ENCODE measurements around the gene CRADD. TPM values are rescaled to one million over a fixed set of nuclear protein-coding genes. Genes with fewer than 3 reads are reported as not detected.

The CRADD gene
- total RNA-seq, 5 donors from 2014 or later (not counting 1 experiment from before 2014, with no cell fraction given): 11.2 to 19.3 (median 12.3) TPM

GRCh38 chr12:93667672-93668071 lies 9.5 kb upstream of the CRADD start:
- no peak overlapping the region for H3K27ac ChIP-seq (ENCODE audit: low read length)
- Mint-ChIP-seq H3K4me3 (no peak overlapping the region), H3K36me3 (no peaks in the 10 kb centered on the region), H3K9me3 (peaks cover 2 to 12% (median 7%) of the 10 kb centered on the region in 3 donors), H3K27ac (no peak overlapping the region), H3K4me1 (peaks cover 0 to 6% (median 0%) of the 10 kb centered on the region in 3 donors), H3K27me3 (no peaks in the 10 kb centered on the region)
- no peak overlapping the region for H3K4me3 ChIP-seq (ENCODE audit: control insufficient read depth in 1 of 2, extremely low read depth in 1 of 2, low read length in 1 of 2)
- H3K27me3 ChIP-seq (replicated peaks in 1 of 2; ENCODE audit: control insufficient read depth in 2 of 2, extremely low read depth in 1 of 2, insufficient read depth in 2 of 2, low read length in 1 of 2): no peaks in the 10 kb centered on the region
- no peaks in the 10 kb centered on the region for H3K36me3 ChIP-seq (ENCODE audit: control insufficient read depth in 2 of 2, extremely low read depth in 1 of 2, insufficient read depth in 1 of 2, low read length in 1 of 2)
- H3K9me3 ChIP-seq: no peaks in the 10 kb centered on the region
- no CpG with 5 or more reads among the region's 1 CpG for WGBS (ENCODE audit: insufficient coverage)
- POLR2A ChIA-PET: no interaction called here
- DNase-seq: no peak
- H3K4me1 ChIP-seq (ENCODE audit: control insufficient read depth in 1 of 2, extremely low read depth in 1 of 2, insufficient read depth in 2 of 2, low read length in 2 of 2): no peaks in the 10 kb centered on the region
- CTCF ChIA-PET: interaction anchor here (0.6 to 0.9 kb wide), 2 partner anchors 33 to 98 kb away, joined by 4 read pairs; no protein-coding TSS in a partner anchor
- ATAC-seq (replicated peaks in 1 of 4): no peak

- H3K27me3 ChIP-seq (replicated peaks in 1 of 2; ENCODE audit: control insufficient read depth in 2 of 2, extremely low read depth in 1 of 2, insufficient read depth in 2 of 2, low read length in 1 of 2): no peaks in the 10 kb centered on the region
- no peak overlapping the region for H3K4me3 Mint-ChIP-seq
- no peaks in the 10 kb centered on the region for H3K9me3 ChIP-seq
- H3K27ac ChIP-seq (ENCODE audit: low read length): no peak overlapping the region
- peaks cover under 1 to 8% of the 10 kb centered on the region in 2 donors for H3K27me3 Mint-ChIP-seq
- 40% methylated on average over 1 of the region's 5 CpGs for WGBS (ENCODE audit: insufficient coverage)
- H3K9me3 Mint-ChIP-seq: peaks cover 2 to 12% (median 7%) of the 10 kb centered on the region in 3 donors
- H3K36me3 ChIP-seq (ENCODE audit: control insufficient read depth in 2 of 2, extremely low read depth in 1 of 2, insufficient read depth in 1 of 2, low read length in 1 of 2): no peaks in the 10 kb centered on the region
- no peak overlapping the region for H3K4me3 ChIP-seq (ENCODE audit: control insufficient read depth in 1 of 2, extremely low read depth in 1 of 2, low read length in 1 of 2)
- ChIA-PET POLR2A (no interaction called here), CTCF (no interaction called here)
- H3K4me1 ChIP-seq (ENCODE audit: control insufficient read depth in 1 of 2, extremely low read depth in 1 of 2, insufficient read depth in 2 of 2, low read length in 2 of 2): no peaks in the 10 kb centered on the region
- no peaks in the 10 kb centered on the region for H3K4me1 Mint-ChIP-seq
- no peaks in the 10 kb centered on the region for H3K36me3 Mint-ChIP-seq
- no peak overlapping the region for H3K27ac Mint-ChIP-seq
- DNase-seq: no peak
- ATAC-seq (replicated peaks in 1 of 4): no peak
These were observed 8.2 kb upstream of the CRADD start for GRCh38 chr12:93668919-93669418.

- 100% methylated on average over 1 of the region's 3 CpGs for WGBS (ENCODE audit: insufficient coverage)
- peaks cover 5 to 13% of the 10 kb centered on the region in 2 donors for H3K27me3 Mint-ChIP-seq
- ChIA-PET POLR2A (no interaction called here), CTCF (no interaction called here)
- H3K4me1 Mint-ChIP-seq: no peaks in the 10 kb centered on the region
- no peaks in the 10 kb centered on the region for H3K4me1 ChIP-seq (ENCODE audit: control insufficient read depth in 1 of 2, extremely low read depth in 1 of 2, insufficient read depth in 2 of 2, low read length in 2 of 2)
- no peak overlapping the region for H3K4me3 Mint-ChIP-seq
- H3K36me3 Mint-ChIP-seq: no peaks in the 10 kb centered on the region
- no peak overlapping the region for H3K27ac ChIP-seq (ENCODE audit: low read length)
- no peaks in the 10 kb centered on the region for H3K27me3 ChIP-seq (replicated peaks in 1 of 2; ENCODE audit: control insufficient read depth in 2 of 2, extremely low read depth in 1 of 2, insufficient read depth in 2 of 2, low read length in 1 of 2)
- no peak overlapping the region for H3K27ac Mint-ChIP-seq
- H3K9me3 Mint-ChIP-seq: peaks cover 2 to 12% (median 4%) of the 10 kb centered on the region in 3 donors
- H3K36me3 ChIP-seq (ENCODE audit: control insufficient read depth in 2 of 2, extremely low read depth in 1 of 2, insufficient read depth in 1 of 2, low read length in 1 of 2): no peaks in the 10 kb centered on the region
- ATAC-seq (replicated peaks in 1 of 4) (no peak), DNase-seq (no peak)
- H3K9me3 ChIP-seq: no peaks in the 10 kb centered on the region
- H3K4me3 ChIP-seq (ENCODE audit: control insufficient read depth in 1 of 2, extremely low read depth in 1 of 2, low read length in 1 of 2): no peak overlapping the region
These were observed 7.7 kb upstream of the CRADD start for GRCh38 chr12:93669452-93669851.

- Mint-ChIP-seq H3K27ac (no peak overlapping the region), H3K4me1 (no peaks in the 10 kb centered on the region), H3K27me3 (peaks cover 6 to 13% of the 10 kb centered on the region in 2 donors), H3K4me3 (no peak overlapping the region), H3K9me3 (peaks cover 2 to 12% (median 4%) of the 10 kb centered on the region in 3 donors), H3K36me3 (no peaks in the 10 kb centered on the region)
- Histone ChIP-seq H3K9me3 (no peaks in the 10 kb centered on the region), H3K27me3 (replicated peaks in 1 of 2; ENCODE audit: control insufficient read depth in 2 of 2, extremely low read depth in 1 of 2, insufficient read depth in 2 of 2, low read length in 1 of 2) (peaks cover 0 to 2% of the 10 kb centered on the region in 2 experiments), H3K4me3 (ENCODE audit: control insufficient read depth in 1 of 2, extremely low read depth in 1 of 2, low read length in 1 of 2) (no peak overlapping the region), H3K4me1 (ENCODE audit: control insufficient read depth in 1 of 2, extremely low read depth in 1 of 2, insufficient read depth in 2 of 2, low read length in 2 of 2) (no peaks in the 10 kb centered on the region), H3K36me3 (ENCODE audit: control insufficient read depth in 2 of 2, extremely low read depth in 1 of 2, insufficient read depth in 1 of 2, low read length in 1 of 2) (no peaks in the 10 kb centered on the region), H3K27ac (ENCODE audit: low read length) (no peak overlapping the region)
- ATAC-seq (replicated peaks in 1 of 4): no peak
- CTCF ChIA-PET: interaction anchor here in 1 of 2 donors (0.5 kb wide), 1 partner anchor 284 kb away, joined by 3 read pairs; no protein-coding TSS in a partner anchor
- no CpG with 5 or more reads among the region's 4 CpGs for WGBS (ENCODE audit: insufficient coverage)
- POLR2A ChIA-PET: no interaction called here
- DNase-seq: no peak
These were observed 7.1 kb upstream of the CRADD start for GRCh38 chr12:93670104-93670503.

- Mint-ChIP-seq H3K4me3 (no peak overlapping the region), H3K36me3 (no peaks in the 10 kb centered on the region), H3K27me3 (peaks cover 8 to 17% of the 10 kb centered on the region in 2 donors), H3K4me1 (no peaks in the 10 kb centered on the region), H3K9me3 (peaks cover 2 to 12% (median 4%) of the 10 kb centered on the region in 3 donors), H3K27ac (no peak overlapping the region)
- H3K27me3 ChIP-seq (replicated peaks in 1 of 2; ENCODE audit: control insufficient read depth in 2 of 2, extremely low read depth in 1 of 2, insufficient read depth in 2 of 2, low read length in 1 of 2): peaks cover 0 to 3% of the 10 kb centered on the region in 2 experiments
- H3K4me3 ChIP-seq (ENCODE audit: control insufficient read depth in 1 of 2, extremely low read depth in 1 of 2, low read length in 1 of 2): no peak overlapping the region
- H3K4me1 ChIP-seq (ENCODE audit: control insufficient read depth in 1 of 2, extremely low read depth in 1 of 2, insufficient read depth in 2 of 2, low read length in 2 of 2): no peaks in the 10 kb centered on the region
- 80% methylated on average over 1 of the region's 3 CpGs for WGBS (ENCODE audit: insufficient coverage)
- DNase-seq (no peak), ATAC-seq (replicated peaks in 1 of 4) (no peak)
- CTCF ChIA-PET: interaction anchor here in 1 of 2 donors (0.7 kb wide), 1 partner anchor 885 kb away, joined by 3 read pairs; no protein-coding TSS in a partner anchor
- POLR2A ChIA-PET: interaction anchor here in 1 of 2 donors (0.7 kb wide), 1 partner anchor 1364 kb away, joined by 3 read pairs; no protein-coding TSS in a partner anchor
- no peak overlapping the region for H3K27ac ChIP-seq (ENCODE audit: low read length)
- H3K9me3 ChIP-seq: no peaks in the 10 kb centered on the region
- no peaks in the 10 kb centered on the region for H3K36me3 ChIP-seq (ENCODE audit: control insufficient read depth in 2 of 2, extremely low read depth in 1 of 2, insufficient read depth in 1 of 2, low read length in 1 of 2)
These were observed 6.1 kb upstream of the CRADD start for GRCh38 chr12:93671044-93671443.

- Mint-ChIP-seq H3K27me3 (peaks cover 8 to 17% of the 10 kb centered on the region in 2 donors), H3K27ac (no peak overlapping the region), H3K9me3 (peaks cover 3 to 12% (median 11%) of the 10 kb centered on the region in 3 donors), H3K4me1 (peaks cover 14 to 15% (median 14%) of the 10 kb centered on the region in 3 donors), H3K4me3 (no peak overlapping the region), H3K36me3 (no peaks in the 10 kb centered on the region)
- no peaks in the 10 kb centered on the region for H3K36me3 ChIP-seq (ENCODE audit: control insufficient read depth in 2 of 2, extremely low read depth in 1 of 2, insufficient read depth in 1 of 2, low read length in 1 of 2)
- H3K27ac ChIP-seq (ENCODE audit: low read length): no peak overlapping the region
- no CpG with 5 or more reads among the region's 1 CpG for WGBS (ENCODE audit: insufficient coverage)
- ChIA-PET CTCF (interaction anchor here (0.7 kb wide), 2 partner anchors 295 to 1879 kb away, joined by 3 read pairs; no protein-coding TSS in a partner anchor), POLR2A (no interaction called here)
- ATAC-seq (replicated peaks in 1 of 4): no peak
- H3K9me3 ChIP-seq: no peaks in the 10 kb centered on the region
- no peak overlapping the region for H3K4me3 ChIP-seq (ENCODE audit: control insufficient read depth in 1 of 2, extremely low read depth in 1 of 2, low read length in 1 of 2)
- peaks cover 2 to 13% of the 10 kb centered on the region in 2 experiments for H3K4me1 ChIP-seq (ENCODE audit: control insufficient read depth in 1 of 2, extremely low read depth in 1 of 2, insufficient read depth in 2 of 2, low read length in 2 of 2)
- peaks cover 0 to 3% of the 10 kb centered on the region in 2 experiments for H3K27me3 ChIP-seq (replicated peaks in 1 of 2; ENCODE audit: control insufficient read depth in 2 of 2, extremely low read depth in 1 of 2, insufficient read depth in 2 of 2, low read length in 1 of 2)
- no peak for DNase-seq
These were observed 4.1 kb upstream of the CRADD start for GRCh38 chr12:93673084-93673483.

Measured in T-cell (primary cell).